Left cardiac atrium (tissue), 4 donors: Measurements from ENCODE around the gene ZBTB33. TPM values are rescaled to one million over a fixed set of nuclear protein-coding genes. Genes with fewer than 3 reads are reported as not detected.

Source experiments
- ATAC-seq, 2 donors: fragments of 200-7000 bp; cut with Tn5 transposase; one replicate each; pipeline ENCODE4 v1.9.1; 2020; ENCODE audit warnings: mild to moderate bottlenecking in 2 of 2, moderate library complexity in 2 of 2
- DNase-seq: peaks from one replicate; pipeline ENCODE4 v3.0.0-alpha.2; 2020
- intact Hi-C, 2 donors: fragments of 100-400 bp; cut with DNase I; formaldehyde crosslinking; loops; one replicate each; pipeline versions ENCODE4 v1.14.1 to v1.15.1; 2022 to 2023
- long read RNA-seq: library from polyadenylated mRNA; unstranded; transcript quantifications from one replicate; pipeline ENCODE4 v2.0.0, GENCODE V29; 2021
- total RNA-seq, 2 donors: library from RNA; stranded (reverse); fragmentation: NEBNext Ultra II Directional; extraction: Animal tissue kit (Norgen Biotek cat#: 25700); gene quantifications; one replicate each; pipeline ENCODE4 v1.2.1, GENCODE V29; 2021
- donor health status: DM: no; HTN: yes; CAD: no.
- donor health status: DM: no; HTN: yes; CAD: no; lungs with severe emphysema.
- donor health status: DM: yes; HTN: yes; CAD: no.
- donor health status: Dilated cardiomyopathy.

Gene ZBTB33
- 1 to 10 TPM; 5.9 to 7.7 TPM for total RNA-seq
- long read RNA-seq, full-length matches to known transcripts: 4 of 4 reads
- long read RNA-seq, partial matches to known transcripts: 0 of 4 reads
- long read RNA-seq, other reads (novel, unspliced or antisense): 0 of 4 reads

GRCh38 chrX:120250522-120251271 is at the start of gene ZBTB33:
ZBTB33 (plus strand) TSS chrX:120250812; CDS start chrX:120253416, 2,604 bp downstream.
- intact Hi-C loops: no loop called here
- DNase-seq (peak; percentile 92), ATAC-seq (peak; percentile 99)

- intact Hi-C loops: no loop called here
- DNase-seq: no peak
- ATAC-seq: no peak
These were observed 49.8 kb upstream of the ZBTB33 start for GRCh38 chrX:120200851-120201250.

GRCh38 chrX:120205816-120206753 is 44.5 kb upstream of the ZBTB33 start:
- ATAC-seq: no peak
- intact Hi-C loops: no loop called here
- DNase-seq: no peak

GRCh38 chrX:120207009-120207605 is 43.5 kb upstream of the ZBTB33 start:
- no peak for DNase-seq
- ATAC-seq: no peak
- intact Hi-C loops: no loop called here

- intact Hi-C loops: no loop called here
- ATAC-seq (peak; percentile 67 to 82), DNase-seq (peak; percentile 54)
These were observed 37.0 kb upstream of the ZBTB33 start for GRCh38 chrX:120213438-120214265.

- DNase-seq (no peak), ATAC-seq (no peak)
- intact Hi-C loops: no loop called here
These were observed 27.2 kb upstream of the ZBTB33 start for GRCh38 chrX:120223374-120223773.

- intact Hi-C loops: no loop called here
- no peak for ATAC-seq
- no peak for DNase-seq
These were observed 26.2 kb upstream of the ZBTB33 start for GRCh38 chrX:120224388-120224787.

- no peak for ATAC-seq
- intact Hi-C loops: no loop called here
- no peak for DNase-seq
These were observed 22.3 kb upstream of the ZBTB33 start for GRCh38 chrX:120228187-120228908.

- DNase-seq (no peak), ATAC-seq (no peak)
- intact Hi-C loops: no loop called here
These were observed 15.3 kb upstream of the ZBTB33 start for GRCh38 chrX:120235284-120235683.

GRCh38 chrX:120236687-120237479 is 13.7 kb upstream of the ZBTB33 start:
- ATAC-seq: no peak
- DNase-seq: no peak
- intact Hi-C loops: no loop called here

GRCh38 chrX:120238933-120239332 is 11.7 kb upstream of the ZBTB33 start:
- ATAC-seq (no peak), DNase-seq (no peak)
- intact Hi-C loops: no loop called here

- DNase-seq: no peak
- no peak for ATAC-seq
- intact Hi-C loops: loop anchor here in 1 of 2 donors (10.0 kb wide), 1 partner anchor 202 kb away; no protein-coding TSS in a partner anchor
These were observed 7.8 kb upstream of the ZBTB33 start for GRCh38 chrX:120242813-120243212.

GRCh38 chrX:120244395-120244734 is 6.2 kb upstream of the ZBTB33 start:
- intact Hi-C loops: loop anchor here in 1 of 2 donors (10.0 kb wide), 1 partner anchor 200 kb away; no protein-coding TSS in a partner anchor
- no peak for DNase-seq

GRCh38 chrX:120244735-120245498 is 5.7 kb upstream of the ZBTB33 start:
- ATAC-seq: peak; percentile 90 to 91
- DNase-seq: peak; percentile 65
- intact Hi-C loops: loop anchor here in 1 of 2 donors (10.0 kb wide), 1 partner anchor 200 kb away; no protein-coding TSS in a partner anchor

More at GRCh38 chrX:120244395-120244734, 6.2 kb upstream of the ZBTB33 start:
- peak in 1 of 2 donors; percentile 39 for ATAC-seq

- intact Hi-C loops: no loop called here
- DNase-seq (peak; percentile 39), ATAC-seq (peak; percentile 23 to 58)
These were observed 929 bp downstream of the ZBTB33 start for GRCh38 chrX:120251471-120252011.

GRCh38 chrX:120253784-120254183 is 3.2 kb downstream of the ZBTB33 start:
- no peak for ATAC-seq
- no peak for DNase-seq
- intact Hi-C loops: no loop called here
